HG03097 (cell line): Measurements from ENCODE around the gene STOM.

Experiments used
- ATAC-seq: cut with Tn5 transposase; IDR thresholded peaks from one replicate; pipeline ENCODE4 v1.9.1; 2021; ENCODE audit not compliant: unreplicated experiment, low FRiP score

Gene STOM

GRCh38 chr9:121350993-121351561 is 19.0 kb downstream of the STOM start:
- ATAC-seq = no peak

GRCh38 chr9:121350036-121350435 is 20.0 kb downstream of the STOM start:
- ATAC-seq = no peak

GRCh38 chr9:121349009-121349408 is 21.0 kb downstream of the STOM start:
- no peak for ATAC-seq

- ATAC-seq = no peak
Observed at GRCh38 chr9:121348221-121348620, 21.8 kb downstream of the STOM start.

- ATAC-seq = no peak
Observed at GRCh38 chr9:121345070-121345469, 25.0 kb downstream of the STOM start.

- no peak for ATAC-seq
Observed at GRCh38 chr9:121344184-121344583, 25.9 kb downstream of the STOM start.

GRCh38 chr9:121340676-121341392 is 29.2 kb downstream of the STOM start:
- no peak for ATAC-seq

GRCh38 chr9:121339437-121339836 is 30.6 kb downstream of the STOM start:
- no peak for ATAC-seq

- no peak for ATAC-seq
Observed at GRCh38 chr9:121336665-121337064, 33.4 kb downstream of the STOM start.

GRCh38 chr9:121333950-121334773 is 35.9 kb downstream of the STOM start:
- no peak for ATAC-seq

- no peak for ATAC-seq
Observed at GRCh38 chr9:121331992-121332685, 37.9 kb downstream of the STOM start.

GRCh38 chr9:121331549-121331948 is 38.5 kb downstream of the STOM start:
- no peak for ATAC-seq

GRCh38 chr9:121328876-121329681 is 41.0 kb downstream of the STOM start:
- no peak for ATAC-seq

GRCh38 chr9:121328476-121328875 is 41.6 kb downstream of the STOM start:
- no peak for ATAC-seq

- no peak for ATAC-seq
Observed at GRCh38 chr9:121326901-121327613, 43.0 kb downstream of the STOM start.

GRCh38 chr9:121326130-121326838 is 43.8 kb downstream of the STOM start:
- no peak for ATAC-seq

- ATAC-seq = no peak
Observed at GRCh38 chr9:121325387-121325786, 44.7 kb downstream of the STOM start.

- no peak for ATAC-seq
Observed at GRCh38 chr9:121324755-121325154, 45.3 kb downstream of the STOM start.

- no peak for ATAC-seq
Observed at GRCh38 chr9:121324316-121324715, 45.7 kb downstream of the STOM start.
